Breast epithelium (tissue), 4 donors: ENCODE results near the gene PKHD1. TPM values are rescaled to one million over a fixed set of nuclear protein-coding genes. Genes with fewer than 3 reads are reported as not detected.
"Not testable (repeated sequence)": the region's sequence is repeated elsewhere in the genome, so short reads cannot be mapped to it uniquely, and the experiment has no call there.

ENCODE experiments used
- DNase-seq, 2 donors: peaks; one replicate each; pipeline ENCODE4 v3.0.0-alpha.2; 2019; ENCODE audit warnings: low spot score in 2 of 2
- H3K27ac ChIP-seq, 2 donors: fragments of 200-600 bp; sonication (generic) in 1 of 2; one replicate each; pipeline ENCODE4 v1.5.1; 2016 to 2019; ENCODE audit warnings: mild to moderate bottlenecking in 1 of 2
- H3K27me3 ChIP-seq, 2 donors: fragments of 200-600 bp; sonication (generic) in 1 of 2; one replicate each; pipeline versions ENCODE4 v1.5.1 to v1.6.0; 2017 to 2019; ENCODE audit warnings: control low read depth in 1 of 2, mild to moderate bottlenecking in 1 of 2
- H3K36me3 ChIP-seq: fragments of 200-600 bp; one replicate; pipeline ENCODE4 v1.5.1; 2019
- H3K4me1 ChIP-seq, 2 donors: fragments of 200-600 bp; sonication (generic); one replicate each; pipeline ENCODE4 v1.5.1; 2016 to 2019; ENCODE audit warnings: control low read depth in 1 of 2
- H3K4me3 ChIP-seq, 3 donors: fragments of 200-600 bp; sonication (generic); 1 replicate in 2 of 3; 2 replicates in 1 of 3; pipeline ENCODE4 v1.5.1; 2016 to 2019; ENCODE audit warnings: mild to moderate bottlenecking in 3 of 3, moderate library complexity in 2 of 3
- H3K9me3 ChIP-seq, 2 donors: fragments of 200-600 bp; sonication (generic) in 1 of 2; one replicate each; pipeline ENCODE4 v1.5.1; 2016 to 2019; ENCODE audit warnings: control low read depth in 1 of 2
- CTCF ChIP-seq, 3 donors: fragments of 450-650 bp; IDR thresholded peaks; one replicate each; pipeline ENCODE4 v1.5.1; 2016 to 2017; ENCODE audit warnings: antibody characterized with exemption in 3 of 3, mild to moderate bottlenecking in 3 of 3, moderate library complexity in 3 of 3
- POLR2A ChIP-seq: fragments of 450-650 bp; IDR thresholded peaks from one replicate; pipeline ENCODE4 v1.6.1; 2016; ENCODE audit warnings: antibody characterized with exemption, mild to moderate bottlenecking, moderate library complexity
- POLR2AphosphoS5 ChIP-seq, 3 donors: sonication (generic); formaldehyde crosslinking; IDR thresholded peaks; one replicate each; pipeline ENCODE4 v1.6.1; 2017; ENCODE audit warnings: antibody characterized with exemption in 3 of 3
- intact Hi-C: fragments of 100-400 bp; cut with DNase I; formaldehyde crosslinking; loops from one replicate; pipeline ENCODE4 v1.15.1; 2023; ENCODE audit warnings: low total_unique reads
- total RNA-seq, 3 donors: library from RNA; depleted of rRNA; stranded (reverse); fragments of >200 nt; gene quantifications; one replicate each; pipeline ENCODE4 v1.1.0, GENCODE V29; 2016

PKHD1 gene
- total RNA-seq, 3 donors from 2014 or later, result 0.44 to 1.1 (median 0.66) TPM

- no peak overlapping the region for H3K27ac ChIP-seq
- intact Hi-C loops, result no loop called here
- no peak overlapping the region for H3K4me3 ChIP-seq
- H3K9me3 ChIP-seq, result no peaks in the 10 kb centered on the region
- no peak for TF ChIP-seq POLR2AphosphoS5 (IDR thresholded peaks at IDR 0.05)
- no peak for TF ChIP-seq CTCF (IDR thresholded peaks at IDR 0.05)
- TF ChIP-seq POLR2A, result no peak
- H3K36me3 ChIP-seq, result no peaks in the 10 kb centered on the region
- H3K4me1 ChIP-seq, result no peaks in the 10 kb centered on the region
- H3K27me3 ChIP-seq, result no peaks in the 10 kb centered on the region
- no peak for DNase-seq
Observed at GRCh38 chr6:51989789-51990188, 97.6 kb downstream of the PKHD1 start.

GRCh38 chr6:51986864-51987263, 100.5 kb downstream of the PKHD1 start:
- H3K9me3 ChIP-seq, result no peaks in the 10 kb centered on the region
- H3K27ac ChIP-seq, result no peak overlapping the region
- no peak for DNase-seq
- H3K27me3 ChIP-seq, result no peaks in the 10 kb centered on the region
- intact Hi-C loops, result no loop called here
- TF ChIP-seq POLR2A, result no peak
- no peak for TF ChIP-seq CTCF (IDR thresholded peaks at IDR 0.05)
- no peak for TF ChIP-seq POLR2AphosphoS5 (IDR thresholded peaks at IDR 0.05)
- no peaks in the 10 kb centered on the region for H3K4me1 ChIP-seq
- H3K36me3 ChIP-seq, result no peaks in the 10 kb centered on the region
- H3K4me3 ChIP-seq, result no peak overlapping the region

GRCh38 chr6:51983564-51983963, 103.8 kb downstream of the PKHD1 start:
- no peak for TF ChIP-seq POLR2AphosphoS5 (IDR thresholded peaks at IDR 0.05)
- TF ChIP-seq POLR2A, result no peak
- no peak for TF ChIP-seq CTCF (IDR thresholded peaks at IDR 0.05)
- no peaks in the 10 kb centered on the region for H3K9me3 ChIP-seq
- intact Hi-C loops, result no loop called here

GRCh38 chr6:51982695-51983094, 104.7 kb downstream of the PKHD1 start:
- H3K27me3 ChIP-seq, H3K4me3 ChIP-seq, H3K4me1 ChIP-seq, intact Hi-C loops, H3K27ac ChIP-seq, H3K36me3 ChIP-seq, DNase-seq, H3K9me3 ChIP-seq: not testable (repeated sequence)

More at GRCh38 chr6:51983564-51983963, 103.8 kb downstream of the PKHD1 start:
- Histone ChIP-seq H3K36me3 (no peaks in the 10 kb centered on the region), H3K27ac (no peak overlapping the region), H3K4me3 (no peak overlapping the region), H3K27me3 (no peaks in the 10 kb centered on the region), H3K4me1 (no peaks in the 10 kb centered on the region)
- DNase-seq, result no peak

GRCh38 chr6:51976374-51976773, 111.0 kb downstream of the PKHD1 start:
- no peaks in the 10 kb centered on the region for H3K4me1 ChIP-seq
- H3K36me3 ChIP-seq, result no peaks in the 10 kb centered on the region
- H3K4me3 ChIP-seq, result no peak overlapping the region
- DNase-seq, result no peak
- no peaks in the 10 kb centered on the region for H3K27me3 ChIP-seq
- TF ChIP-seq POLR2AphosphoS5 (IDR thresholded peaks at IDR 0.05) (no peak), CTCF (IDR thresholded peaks at IDR 0.05) (no peak), POLR2A (no peak)
- intact Hi-C loops, result no loop called here
- H3K27ac ChIP-seq, result no peak overlapping the region
- H3K9me3 ChIP-seq, result no peaks in the 10 kb centered on the region

GRCh38 chr6:51972659-51973058, 114.8 kb downstream of the PKHD1 start:
- intact Hi-C loops, result no loop called here
- Histone ChIP-seq H3K27ac (no peak overlapping the region), H3K9me3 (no peaks in the 10 kb centered on the region), H3K4me1 (no peaks in the 10 kb centered on the region), H3K4me3 (no peak overlapping the region), H3K36me3 (no peaks in the 10 kb centered on the region), H3K27me3 (no peaks in the 10 kb centered on the region)
- TF ChIP-seq POLR2A (no peak), POLR2AphosphoS5 (IDR thresholded peaks at IDR 0.05) (no peak), CTCF (IDR thresholded peaks at IDR 0.05) (no peak)
- no peak for DNase-seq
